Measurements from ENCODE around the gene PRR33.

PRR33 gene

GRCh38 chr11:1927026-1927847 is 35.5 kb upstream of the PRR33 start:
- no peak for DNase-seq (ENCODE audit: low read depth)
- no peak for TF ChIP-seq CTCF (IDR thresholded peaks at IDR 0.05; ENCODE audit: control insufficient read depth, extremely low read depth, insufficient read depth)
- no peak overlapping the region for H3K4me3 ChIP-seq (ENCODE audit: low read depth, low read length)

- no peak for DNase-seq (ENCODE audit: low read depth)
- no peak for TF ChIP-seq CTCF (IDR thresholded peaks at IDR 0.05; ENCODE audit: control insufficient read depth, extremely low read depth, insufficient read depth)
- no peak overlapping the region for H3K4me3 ChIP-seq (ENCODE audit: low read depth, low read length)
Measured at GRCh38 chr11:1926156-1927025, 34.7 kb upstream of the PRR33 start.

- DNase-seq (ENCODE audit: low read depth) = no peak
- no peak for TF ChIP-seq CTCF (IDR thresholded peaks at IDR 0.05; ENCODE audit: control insufficient read depth, extremely low read depth, insufficient read depth)
- H3K4me3 ChIP-seq (ENCODE audit: low read depth, low read length) = no peak overlapping the region
Measured at GRCh38 chr11:1925373-1926155, 33.9 kb upstream of the PRR33 start.

DNA sequence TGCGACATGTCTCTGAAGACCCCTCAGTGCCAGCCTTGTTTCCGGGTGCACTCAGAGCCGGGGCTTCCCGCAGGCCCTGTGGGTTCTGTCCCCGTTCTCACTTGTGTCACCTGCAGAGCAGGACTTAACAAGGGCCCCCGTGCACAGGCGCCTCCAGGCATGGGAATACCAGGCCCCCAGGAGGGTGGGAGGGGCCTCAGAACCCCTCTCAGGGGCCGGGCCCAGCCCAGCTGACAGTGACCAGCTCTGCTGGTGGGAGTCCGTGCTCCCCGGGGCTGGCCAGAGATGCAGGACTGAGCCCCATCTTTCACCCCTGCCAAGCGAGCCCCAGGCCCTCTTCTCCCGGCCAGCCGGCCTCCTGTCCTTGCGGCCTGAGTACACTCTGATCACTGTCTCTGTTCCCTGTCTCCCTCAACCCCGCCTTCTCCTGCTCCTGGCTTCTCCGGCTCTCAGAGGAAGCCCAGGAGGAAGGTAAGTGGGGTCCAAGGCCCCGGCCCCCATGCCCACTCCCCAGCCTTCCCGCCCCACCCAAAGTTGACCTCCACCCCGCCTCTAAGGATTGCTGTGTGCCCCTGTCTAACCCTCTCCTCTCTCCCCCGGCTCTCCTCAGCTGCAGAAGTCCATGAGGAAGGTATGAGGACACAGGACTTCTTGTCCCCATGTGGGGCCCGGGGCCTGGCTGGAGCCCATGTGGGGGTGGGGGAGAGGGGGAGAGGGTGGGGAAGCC is 33.1 kb upstream of the PRR33 start:
- DNase-seq (ENCODE audit: low read depth) = no peak
- H3K4me3 ChIP-seq (ENCODE audit: low read depth, low read length) = no peak overlapping the region
- TF ChIP-seq CTCF (IDR thresholded peaks at IDR 0.05; ENCODE audit: control insufficient read depth, extremely low read depth, insufficient read depth) = no peak

- no peak overlapping the region for H3K4me3 ChIP-seq (ENCODE audit: low read depth, low read length)
- TF ChIP-seq CTCF (IDR thresholded peaks at IDR 0.05; ENCODE audit: control insufficient read depth, extremely low read depth, insufficient read depth) = no peak
- DNase-seq (ENCODE audit: low read depth) = no peak
Measured at GRCh38 chr11:1924181-1924580, 32.5 kb upstream of the PRR33 start.

Data from LNCaP clone FGC (cell line).